Stimulated activated CD8-positive, alpha-beta memory T cell treated with anti-CD3 and anti-CD28 coated beads, Interleukin-4, amount 100 ng/mL, for 24 hours (primary cell): ENCODE measurements around the gene TTC24.
A peak's percentile ranks its signal among the peaks of the same experiment; 100 is the strongest.

Experiments
- DNase-seq: peaks from one replicate; pipeline ENCODE4 v3.0.0-alpha.2; 2020; ENCODE audit warnings: low read depth

Gene TTC24

DNA sequence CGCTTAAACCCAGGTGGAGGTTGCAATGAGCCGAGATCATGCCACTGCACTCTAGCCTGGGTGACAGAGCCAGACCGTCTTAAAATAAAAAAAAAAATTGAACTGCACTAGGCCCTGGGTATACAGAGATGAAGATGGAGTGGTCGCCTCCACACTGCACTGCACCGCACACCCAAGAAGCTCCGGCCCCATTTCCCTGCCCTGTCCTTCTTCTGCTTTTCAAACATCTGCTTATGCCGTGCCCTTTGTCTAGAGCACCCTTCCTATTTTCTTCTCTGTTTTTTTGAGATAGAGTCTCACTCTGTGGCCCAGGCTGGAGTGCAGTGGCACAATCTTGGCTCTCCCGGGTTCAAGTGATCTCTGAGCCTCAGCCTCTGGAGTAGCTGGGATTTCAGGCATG lies 24.6 kb upstream of the TTC24 start:
- no peak for DNase-seq

DNA sequence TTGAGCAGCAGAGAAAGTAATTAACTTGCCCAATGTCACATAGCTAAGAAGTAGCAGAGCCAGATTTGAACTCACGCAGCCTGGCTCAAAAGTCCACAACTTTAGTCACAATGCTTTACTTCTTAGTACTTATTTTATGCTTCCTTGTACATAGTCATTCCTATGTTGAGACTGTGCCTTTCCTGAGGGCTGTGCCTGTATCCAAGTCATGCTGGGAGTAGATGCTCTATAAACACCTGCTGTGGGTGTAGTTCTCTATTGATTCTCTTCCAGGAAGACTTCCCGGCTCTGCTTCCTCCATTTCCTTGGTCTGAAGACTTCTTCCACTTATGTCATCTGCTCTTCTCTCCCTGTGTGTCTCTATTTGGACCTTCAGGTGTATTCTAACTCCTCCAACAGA lies 23.8 kb upstream of the TTC24 start:
- no peak for DNase-seq

DNA sequence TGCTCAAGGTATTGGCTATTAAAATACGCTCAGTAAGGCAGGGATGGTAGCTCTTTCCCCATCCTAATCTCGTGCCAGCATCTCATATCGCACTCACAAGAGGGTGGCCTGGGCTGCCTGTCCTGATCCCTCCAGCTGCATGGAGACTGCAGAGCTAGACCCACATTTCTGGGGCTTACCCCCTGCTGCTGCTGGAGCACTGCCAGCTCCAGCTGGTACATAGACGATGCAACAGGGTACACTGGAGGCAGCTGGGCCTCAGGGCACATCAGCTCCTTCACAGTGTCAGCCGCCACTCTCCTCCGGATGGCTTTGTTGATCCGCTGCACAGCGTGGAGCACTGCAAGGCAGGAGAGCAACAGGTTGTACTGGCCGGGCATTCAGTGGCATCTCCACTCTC lies 23.2 kb upstream of the TTC24 start:
- DNase-seq, result no peak

DNA sequence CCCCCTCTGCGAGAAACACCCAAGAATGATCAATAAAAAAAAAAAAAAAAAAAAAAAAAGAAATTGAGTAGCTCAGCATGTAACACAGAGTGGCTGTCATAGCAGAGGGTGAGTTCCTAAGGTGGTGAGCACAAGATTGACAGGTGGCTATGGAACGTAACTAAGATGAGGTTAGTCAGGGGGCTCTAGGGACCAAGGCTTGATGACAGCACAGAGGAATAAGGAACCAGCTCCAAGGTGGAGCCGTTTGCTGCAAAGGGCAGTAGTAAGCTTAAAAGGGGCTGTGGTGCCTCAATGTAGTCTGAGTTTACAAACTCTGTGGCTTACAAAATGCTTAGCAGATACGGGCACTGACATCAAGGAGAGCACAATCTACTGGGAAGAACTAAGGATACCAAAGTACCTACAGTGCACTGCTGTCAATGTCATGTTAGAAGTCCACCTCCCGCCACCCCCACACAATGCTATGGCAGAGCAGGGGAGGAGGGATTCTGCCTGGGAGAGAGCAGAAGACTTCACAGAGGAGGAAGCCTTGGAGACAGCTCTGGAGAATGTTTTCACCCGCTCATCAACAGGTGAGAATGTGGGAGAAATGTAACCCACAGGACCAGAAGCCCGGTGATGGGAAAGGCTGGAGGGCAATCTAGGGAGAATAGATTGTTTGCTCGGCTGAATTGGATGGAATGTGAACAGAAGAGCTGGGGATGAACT lies 20.3 kb upstream of the TTC24 start:
- DNase-seq, result no peak

DNA sequence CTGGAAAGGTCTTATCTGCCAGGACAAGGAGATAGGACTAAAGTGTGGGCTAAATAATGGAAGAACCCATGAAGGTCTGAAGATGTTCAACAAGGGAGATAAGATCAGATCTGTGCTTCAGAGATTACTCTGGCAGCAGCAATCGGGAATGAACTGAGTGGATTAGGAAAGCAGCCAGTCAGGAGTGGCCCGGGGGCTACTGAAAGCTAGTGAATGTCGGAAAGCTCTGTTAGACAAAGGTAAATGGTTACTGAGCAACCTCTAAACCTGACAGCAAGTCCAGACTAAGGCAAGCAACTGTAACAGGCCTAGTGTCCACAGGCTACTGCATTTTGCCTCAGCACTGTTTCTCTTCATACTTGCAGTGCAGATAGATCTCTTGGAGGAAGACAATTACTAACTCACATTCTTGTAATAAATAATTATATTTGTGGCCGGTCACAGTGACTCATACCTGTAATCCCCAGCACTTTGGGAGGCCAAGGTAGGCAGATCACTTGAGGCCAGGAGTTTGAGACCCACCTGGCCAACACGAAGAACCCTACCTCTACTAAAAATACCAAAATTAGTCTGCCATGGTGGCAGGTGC lies 19.6 kb upstream of the TTC24 start:
- DNase-seq, result no peak

DNA sequence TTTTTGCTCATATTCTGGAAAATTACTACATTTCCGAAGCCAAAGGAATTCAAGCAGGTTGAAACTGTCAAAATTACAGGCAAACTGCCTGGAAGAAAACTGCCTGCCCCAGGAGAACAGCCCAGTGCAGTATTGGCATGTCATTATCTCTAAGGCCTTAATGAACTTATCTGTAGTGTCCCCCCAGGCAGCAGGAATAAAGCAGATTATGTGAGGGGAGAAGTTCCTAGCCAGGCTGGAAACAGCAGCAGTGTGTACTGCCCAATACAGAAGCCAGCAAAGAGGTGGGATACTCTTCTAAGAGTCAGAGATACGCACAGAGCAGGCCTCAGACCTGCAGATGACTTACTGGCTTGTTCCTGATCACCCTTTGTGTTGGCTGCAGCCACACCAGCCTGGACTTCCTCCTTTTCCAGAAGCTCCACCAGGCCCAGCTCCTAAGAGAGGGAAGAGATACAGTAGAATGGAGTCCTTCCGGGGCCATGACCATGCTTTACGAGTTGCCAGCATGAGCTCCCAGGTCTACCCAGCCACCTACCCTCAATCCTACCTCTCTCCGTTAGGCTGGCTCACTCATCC lies 18.8 kb upstream of the TTC24 start:
- no peak for DNase-seq

DNA sequence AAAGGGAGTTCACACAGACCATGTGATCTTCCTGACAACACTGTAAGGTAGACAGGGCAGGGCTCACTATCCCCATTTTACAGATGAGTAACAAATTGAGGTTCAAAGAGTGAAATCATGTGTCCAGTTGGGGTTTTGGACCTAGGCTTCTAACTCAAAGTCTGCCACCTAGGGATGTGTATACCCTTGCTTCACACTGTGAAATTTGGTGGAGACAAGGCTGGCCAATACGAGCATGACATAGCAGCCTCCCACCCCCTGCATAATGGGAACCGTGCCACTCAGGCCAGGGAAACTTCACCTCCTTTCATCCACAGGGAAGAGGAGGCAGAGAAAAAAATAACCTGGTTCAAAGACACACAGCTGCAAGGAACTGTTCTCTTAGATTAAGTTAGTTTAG lies 14.0 kb upstream of the TTC24 start:
- DNase-seq, result no peak

DNA sequence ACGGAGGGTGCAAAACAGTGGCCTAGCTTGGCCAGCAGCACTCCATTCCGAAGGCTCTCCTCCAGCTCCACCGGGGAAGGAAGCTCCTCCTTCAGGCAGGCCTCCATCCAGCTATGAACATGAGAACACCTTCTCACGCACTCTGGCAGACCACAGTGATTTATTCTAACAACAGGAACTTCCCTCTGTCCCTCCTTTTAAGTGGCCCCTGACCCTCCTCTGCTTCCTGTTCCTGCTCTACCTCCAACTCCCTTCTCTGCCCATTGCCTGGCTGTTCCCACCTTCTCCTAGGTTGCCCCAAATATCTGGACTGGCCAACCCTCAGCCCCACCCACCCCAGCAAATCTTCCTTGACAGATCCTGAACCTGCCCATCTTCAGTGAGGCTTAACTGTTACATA lies 13.1 kb upstream of the TTC24 start:
- DNase-seq, result no peak

DNA sequence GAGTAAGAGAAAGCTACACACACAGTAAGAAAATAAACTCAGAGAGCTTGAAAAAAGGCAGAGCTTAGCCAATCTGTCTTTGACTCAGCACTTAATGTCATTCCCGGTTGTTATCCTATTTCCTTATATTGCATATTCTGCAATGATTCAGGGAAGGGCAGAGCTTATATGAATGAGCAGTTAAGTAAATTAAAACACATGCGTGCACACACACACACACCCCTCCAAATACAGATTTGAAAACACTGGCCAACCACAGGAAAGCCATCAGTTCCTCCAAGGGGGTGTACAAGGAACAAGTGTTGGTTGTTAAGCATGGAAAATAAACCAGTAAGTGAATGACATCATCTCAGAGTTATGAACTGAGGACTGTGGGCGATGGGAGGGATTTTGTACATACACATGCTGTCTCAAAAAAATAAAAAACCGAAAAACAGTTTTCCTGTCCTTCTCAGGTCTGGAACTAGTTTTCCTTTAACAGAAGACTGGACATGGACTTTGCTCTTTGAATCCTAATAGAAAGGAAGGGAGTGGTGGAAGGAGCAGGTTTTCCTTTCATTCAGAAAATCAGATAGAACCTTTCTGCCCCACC lies 8.2 kb upstream of the TTC24 start:
- DNase-seq, result no peak

DNA sequence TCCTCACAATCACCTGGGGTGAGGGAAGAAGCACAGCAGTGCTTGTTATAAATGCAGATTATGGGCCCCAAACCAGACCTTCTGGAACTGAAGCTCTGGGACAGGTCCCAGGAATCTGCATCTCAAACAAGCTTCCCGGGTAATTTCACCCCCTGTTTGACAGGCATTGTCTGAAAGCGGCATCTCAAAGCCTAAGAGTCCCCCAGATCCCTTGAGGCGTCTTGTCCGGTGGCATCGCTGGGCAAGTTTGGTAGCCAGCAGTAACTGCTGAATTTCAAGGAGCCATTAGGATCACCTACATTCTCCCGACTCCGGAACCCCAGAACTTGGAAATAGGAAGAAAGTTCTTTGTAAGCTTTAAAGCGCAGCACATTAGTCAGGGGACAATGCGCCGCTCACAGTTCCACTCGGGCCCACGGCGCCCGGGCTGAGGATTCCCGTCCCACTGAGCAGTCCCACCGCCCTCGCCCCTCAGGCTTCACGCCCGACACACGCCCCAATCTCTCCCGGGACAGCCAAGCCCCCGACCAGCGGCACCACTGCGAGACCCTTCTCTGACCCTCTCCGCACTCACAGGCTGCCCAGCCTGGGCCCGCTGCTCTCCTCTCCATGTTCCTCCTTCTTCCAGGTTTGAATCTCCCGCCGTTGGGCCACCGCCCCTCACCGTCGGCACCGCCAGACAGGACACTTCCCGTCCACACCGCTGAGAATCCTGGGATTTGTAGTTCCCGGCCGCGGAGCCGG lies 7.4 kb upstream of the TTC24 start, which contains the start of gene IQGAP3:
IQGAP3 (minus strand) TSS at position 647 of the 744 bp plus-strand sequence; CDS start at position 611, 36 bp downstream.
- peak; percentile 53 for DNase-seq

DNA sequence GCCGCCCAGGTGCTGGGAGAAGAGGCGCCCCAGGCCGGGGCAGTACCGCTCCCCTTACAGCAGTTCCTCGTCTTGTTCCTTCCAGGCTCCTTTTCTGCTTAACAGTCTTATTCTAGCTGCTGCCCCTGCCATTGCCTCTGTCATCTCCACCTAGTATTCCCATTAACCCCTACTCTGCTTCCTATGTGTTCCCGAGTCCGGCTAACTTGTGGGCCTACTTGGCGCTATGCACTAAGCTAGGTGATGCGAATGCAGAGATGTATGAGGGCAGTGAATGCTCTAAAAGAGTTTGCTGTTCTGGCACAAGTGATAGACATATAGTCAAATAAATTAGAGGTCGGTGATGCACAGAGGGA lies 6.9 kb upstream of the TTC24 start:
- no peak for DNase-seq

DNA sequence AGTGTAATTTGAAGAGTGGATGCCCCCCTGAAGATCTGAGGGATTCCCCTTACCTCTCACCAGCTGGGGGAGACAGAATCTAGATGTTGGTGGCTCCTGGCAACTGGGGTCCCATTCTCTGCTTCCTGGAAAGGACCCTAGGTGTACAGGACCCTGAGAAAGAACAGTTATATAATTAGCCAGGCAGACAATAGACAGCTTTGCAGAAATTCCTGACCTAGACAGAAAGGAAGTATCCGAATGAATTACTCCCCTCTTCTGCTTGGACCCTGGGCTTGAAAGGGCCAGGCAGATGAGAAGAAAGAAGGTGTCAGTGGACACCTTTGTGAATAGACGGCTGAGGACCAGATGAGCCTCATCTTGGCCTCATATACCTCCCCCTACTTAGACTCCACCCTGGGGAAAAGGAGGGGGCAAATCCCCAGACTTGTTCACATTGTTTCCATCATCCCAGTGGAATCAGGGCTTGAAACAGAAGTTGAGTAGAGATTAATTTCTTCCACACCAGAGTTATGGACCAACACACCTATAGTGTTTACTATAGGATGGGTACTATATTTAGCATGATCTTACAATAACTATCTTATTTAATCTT lies 5.4 kb upstream of the TTC24 start:
- DNase-seq, result no peak

DNA sequence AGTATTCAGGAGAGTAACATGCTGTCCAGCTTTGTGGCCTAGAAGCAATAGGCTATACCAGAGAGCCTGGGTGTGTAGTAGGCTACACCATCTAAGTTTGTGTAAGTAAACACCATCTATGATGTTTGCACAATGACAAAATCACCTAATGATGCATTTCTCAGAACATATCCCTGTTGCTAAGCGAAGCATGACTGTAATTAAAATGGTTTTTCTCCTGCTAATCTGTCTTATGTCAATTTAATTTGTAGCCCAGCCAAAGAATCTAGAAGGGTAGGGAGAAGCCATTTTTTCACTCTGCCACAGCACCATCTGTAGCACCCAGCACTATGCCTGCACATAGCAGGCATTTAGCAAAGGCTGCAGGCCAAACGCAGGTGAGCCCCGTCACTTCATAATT lies 2.0 kb upstream of the TTC24 start:
- no peak for DNase-seq

DNA sequence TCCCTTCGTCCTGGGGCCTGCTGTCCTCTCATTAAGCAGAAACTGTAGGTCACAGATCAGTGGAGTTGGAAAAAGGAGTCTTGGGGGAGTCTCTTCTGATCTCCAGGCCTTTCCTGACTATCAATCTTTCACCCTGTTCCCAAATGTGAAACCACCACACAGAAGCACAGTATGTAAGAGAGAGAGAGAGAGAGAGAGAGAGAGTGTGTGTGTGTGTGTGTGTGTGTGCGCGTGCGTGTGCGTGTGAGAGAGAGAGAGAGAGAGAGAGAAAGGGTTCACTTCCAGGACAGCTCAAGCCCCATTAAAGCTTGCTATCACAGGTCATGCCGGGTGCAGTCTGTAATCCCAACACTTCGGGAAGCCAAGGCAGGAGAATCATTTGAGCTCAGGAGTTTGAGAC lies 1.5 kb upstream of the TTC24 start:
- no peak for DNase-seq

DNA sequence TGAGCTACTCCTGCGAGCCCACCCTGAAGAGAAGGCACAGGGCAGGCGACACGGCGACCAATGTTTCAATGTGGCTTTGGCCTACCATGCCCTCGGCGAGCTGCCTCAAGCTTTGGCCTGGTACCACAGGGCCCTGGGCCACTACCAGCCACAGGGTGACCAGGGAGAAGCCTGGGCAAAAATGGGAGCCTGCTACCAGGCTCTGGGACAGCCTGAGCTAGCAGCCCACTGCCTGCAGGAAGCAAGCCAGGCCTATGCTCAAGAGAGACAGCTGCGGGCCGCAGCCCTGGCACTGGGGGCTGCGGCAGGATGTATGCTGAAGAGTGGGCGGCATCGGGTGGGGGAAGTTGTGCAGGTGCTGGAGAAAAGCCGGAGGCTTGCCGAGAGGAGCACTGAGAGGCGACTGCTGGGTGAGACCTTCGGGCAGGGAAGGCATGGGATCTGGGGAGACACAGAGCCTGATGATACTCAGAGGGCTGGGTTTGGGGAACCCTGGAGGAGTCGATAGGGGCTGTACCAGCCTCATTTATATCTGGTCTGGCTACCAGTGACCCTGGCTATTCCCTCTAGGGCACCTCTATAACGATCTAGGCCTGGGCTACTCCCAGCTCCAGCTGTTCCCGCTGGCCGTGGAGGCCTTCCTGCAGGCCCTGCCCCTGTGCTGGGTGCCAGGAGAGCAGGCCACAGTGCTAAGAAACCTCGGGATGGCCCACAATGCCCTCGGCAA lies 2.3 kb downstream of the TTC24 start:
- DNase-seq, result peak; percentile 55

DNA sequence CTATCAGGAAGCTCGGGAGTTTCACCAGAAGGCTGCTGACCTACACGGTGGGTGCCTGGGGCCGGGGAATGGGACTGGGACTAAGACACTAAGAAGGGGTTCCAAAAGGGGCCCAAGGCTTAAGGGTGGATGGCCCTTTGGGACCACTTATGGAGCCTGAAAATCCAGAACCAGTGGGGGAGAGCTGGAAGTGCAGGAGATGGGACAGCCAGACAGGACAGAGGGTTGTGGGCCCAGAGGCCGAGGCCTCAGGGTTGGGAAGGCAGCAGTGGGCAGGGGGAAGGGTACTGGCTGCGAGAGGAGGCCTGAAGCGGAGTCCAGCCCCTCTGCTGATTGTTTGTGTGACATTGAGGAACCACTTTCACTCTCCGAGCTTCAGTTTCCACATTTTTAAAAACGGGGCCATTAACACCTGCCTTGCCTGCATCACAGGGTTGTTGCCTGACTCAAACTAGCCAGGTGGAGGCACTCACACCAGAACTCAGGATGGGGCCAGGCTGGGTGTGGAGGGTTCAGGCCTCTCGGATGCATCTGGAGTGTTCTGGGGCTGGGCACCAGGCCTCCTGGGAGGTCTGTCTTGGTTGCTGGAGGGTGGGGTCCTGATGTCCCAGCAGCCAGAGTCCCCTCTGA lies 3.0 kb downstream of the TTC24 start:
- DNase-seq, result no peak

DNA sequence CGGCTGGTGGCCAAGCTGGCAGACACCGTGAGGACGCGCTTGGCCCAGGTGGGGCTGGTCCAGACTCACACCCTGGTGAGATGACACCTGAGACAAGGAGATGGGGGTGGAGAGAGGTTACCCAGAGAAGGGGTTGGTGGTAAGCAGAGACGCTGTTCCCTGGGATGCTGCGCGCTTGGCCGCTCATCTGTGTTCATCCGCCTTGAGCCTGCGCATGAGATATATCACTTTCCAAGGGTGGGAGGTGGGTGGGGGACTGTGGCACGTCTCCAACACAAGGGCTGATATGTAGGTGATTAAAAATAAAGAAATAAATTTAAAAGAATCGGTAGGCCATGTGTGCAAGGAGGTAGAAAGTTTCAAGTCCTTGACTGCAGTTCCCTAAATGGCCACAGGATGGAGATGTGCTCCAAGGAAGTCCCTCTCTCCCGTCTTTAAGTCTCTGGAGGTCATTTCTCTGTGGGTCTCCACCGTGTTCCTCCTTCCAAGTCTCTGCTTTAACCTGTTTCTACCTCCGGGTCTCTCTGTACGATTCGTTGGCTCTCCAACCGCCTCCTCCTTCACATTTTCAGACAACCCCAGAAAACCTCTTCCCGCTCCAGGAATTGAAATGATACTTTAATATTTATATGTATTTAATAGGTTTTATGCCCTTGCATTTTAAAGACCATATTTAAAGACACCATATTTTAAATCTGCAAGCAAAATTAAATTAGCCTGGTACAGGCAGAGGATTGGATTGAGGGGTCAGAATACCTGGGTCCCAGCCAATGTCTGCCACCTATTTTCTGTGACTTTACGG lies 4.5 kb downstream of the TTC24 start:
- peak; percentile 49 for DNase-seq

DNA sequence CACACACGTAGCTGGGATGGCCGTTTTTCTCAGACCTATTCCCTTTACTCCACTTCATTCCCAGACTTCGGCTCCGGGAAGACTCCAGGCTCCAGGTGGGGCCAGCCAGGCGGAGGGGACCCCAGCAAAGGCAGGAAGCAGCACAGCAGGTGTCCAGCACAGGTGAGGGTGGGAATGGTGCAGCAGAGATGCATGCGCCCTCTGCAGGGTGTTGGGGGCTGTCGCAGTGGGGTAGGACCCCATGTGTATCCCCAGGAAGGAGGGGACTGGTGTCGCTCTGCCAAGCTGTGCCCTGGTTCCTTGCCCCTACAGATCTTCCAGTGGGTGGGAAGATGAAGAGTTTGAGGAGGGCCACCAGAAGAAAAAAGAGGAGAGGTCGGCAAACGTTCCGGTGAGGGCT lies 5.3 kb downstream of the TTC24 start:
- DNase-seq, result no peak

DNA sequence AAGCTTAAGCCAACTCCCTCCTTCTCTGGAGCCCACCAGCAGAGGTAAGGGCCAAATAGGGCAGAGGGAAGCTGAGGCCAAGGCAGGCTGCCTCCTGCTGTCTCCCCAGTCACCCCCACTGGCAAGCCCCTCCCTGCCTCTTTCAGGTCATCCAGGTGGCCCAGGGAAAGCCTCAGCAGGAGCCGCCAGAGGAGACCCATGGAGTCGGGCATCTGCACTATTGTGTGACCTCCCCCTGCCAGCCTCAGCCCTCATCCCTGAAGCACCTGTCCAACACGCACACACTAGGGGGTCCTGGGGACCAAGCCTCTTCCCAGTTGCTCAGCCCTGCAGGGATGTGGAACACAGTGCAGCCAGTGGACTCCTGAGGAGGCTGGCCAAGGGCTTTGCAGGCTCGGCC lies 6.8 kb downstream of the TTC24 start:
- DNase-seq, result no peak

DNA sequence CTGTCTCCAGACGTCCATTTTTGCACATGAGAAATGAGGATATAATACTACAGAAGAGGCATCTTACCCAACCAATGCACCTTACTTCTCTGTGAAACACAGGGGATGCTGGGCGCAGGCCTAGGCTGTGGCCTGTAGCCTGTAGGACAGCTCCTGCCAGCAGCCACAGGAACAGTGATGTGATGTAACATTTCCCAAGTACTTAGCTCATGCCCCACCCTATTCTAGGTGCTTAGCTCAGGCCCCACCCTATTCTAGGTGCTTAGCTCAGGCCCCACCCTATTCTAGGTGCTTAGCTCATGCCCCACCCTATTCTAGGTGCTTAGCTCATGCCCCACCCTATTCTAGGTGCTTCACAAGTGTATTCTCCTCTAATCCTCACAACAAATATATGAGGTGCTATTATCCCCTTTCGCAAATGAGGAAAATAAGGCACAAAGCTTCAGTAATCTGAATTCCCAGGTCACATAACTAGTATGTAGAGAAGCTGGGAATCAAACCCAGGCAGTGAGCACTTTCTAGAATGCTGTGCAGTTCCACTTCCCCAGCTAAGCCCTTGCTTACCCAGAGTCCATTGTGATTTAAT lies 7.5 kb downstream of the TTC24 start:
- no peak for DNase-seq
